ENCODE results near the gene ITGB6.
A peak's percentile ranks its signal among the peaks of the same experiment; 100 is the strongest.

The ITGB6 gene

GRCh38 chr2:160114020-160114419 lies 86.1 kb downstream of the ITGB6 start:
- no peak for DNase-seq
- TF ChIP-seq GATA1 (IDR thresholded peaks at IDR 0.05; ENCODE audit: low read depth, low read length) (no peak), POLR2A (IDR thresholded peaks at IDR 0.05; ENCODE audit: low read length) (no peak)

GRCh38 chr2:160111951-160112798 lies 87.9 kb downstream of the ITGB6 start:
- TF ChIP-seq POLR2A (IDR thresholded peaks at IDR 0.05; ENCODE audit: low read length) (no peak), GATA1 (IDR thresholded peaks at IDR 0.05; ENCODE audit: low read depth, low read length) (no peak)

GRCh38 chr2:160110674-160111239 lies 89.3 kb downstream of the ITGB6 start:
- no peak for DNase-seq
- TF ChIP-seq POLR2A (IDR thresholded peaks at IDR 0.05; ENCODE audit: low read length): no peak
- no peak for TF ChIP-seq GATA1 (IDR thresholded peaks at IDR 0.05; ENCODE audit: low read depth, low read length)

More at GRCh38 chr2:160111951-160112798, 87.9 kb downstream of the ITGB6 start:
- no peak for DNase-seq

- TF ChIP-seq GATA1 (IDR thresholded peaks at IDR 0.05; ENCODE audit: low read depth, low read length): no peak
- no peak for TF ChIP-seq POLR2A (IDR thresholded peaks at IDR 0.05; ENCODE audit: low read length)
- peak; percentile 48 to 68 for DNase-seq
Observed at GRCh38 chr2:160109939-160110673, 90.0 kb downstream of the ITGB6 start.

GRCh38 chr2:160109243-160109642 lies 90.8 kb downstream of the ITGB6 start:
- TF ChIP-seq GATA1 (IDR thresholded peaks at IDR 0.05; ENCODE audit: low read depth, low read length) (no peak), POLR2A (IDR thresholded peaks at IDR 0.05; ENCODE audit: low read length) (no peak)
- DNase-seq: no peak

GRCh38 chr2:160108646-160109045 lies 91.4 kb downstream of the ITGB6 start:
- TF ChIP-seq POLR2A (IDR thresholded peaks at IDR 0.05; ENCODE audit: low read length) (no peak), GATA1 (IDR thresholded peaks at IDR 0.05; ENCODE audit: low read depth, low read length) (no peak)
- no peak for DNase-seq

GRCh38 chr2:160105366-160105765 lies 94.7 kb downstream of the ITGB6 start:
- TF ChIP-seq POLR2A (IDR thresholded peaks at IDR 0.05; ENCODE audit: low read length) (no peak), GATA1 (IDR thresholded peaks at IDR 0.05; ENCODE audit: low read depth, low read length) (no peak)
- DNase-seq: no peak

GRCh38 chr2:160104115-160104514 lies 96.0 kb downstream of the ITGB6 start:
- TF ChIP-seq POLR2A (IDR thresholded peaks at IDR 0.05; ENCODE audit: low read length) (no peak), GATA1 (IDR thresholded peaks at IDR 0.05; ENCODE audit: low read depth, low read length) (no peak)
- no peak for DNase-seq

GRCh38 chr2:160097326-160097725 lies 102.7 kb downstream of the ITGB6 start:
- TF ChIP-seq POLR2A (IDR thresholded peaks at IDR 0.05; ENCODE audit: low read length): no peak
- TF ChIP-seq GATA1 (IDR thresholded peaks at IDR 0.05; ENCODE audit: low read depth, low read length): no peak
- no peak for DNase-seq

- TF ChIP-seq POLR2A (IDR thresholded peaks at IDR 0.05; ENCODE audit: low read length) (no peak), GATA1 (IDR thresholded peaks at IDR 0.05; ENCODE audit: low read depth, low read length) (no peak)
- DNase-seq: no peak
Observed at GRCh38 chr2:160096409-160096808, 103.7 kb downstream of the ITGB6 start.

- no peak for DNase-seq
- TF ChIP-seq POLR2A (IDR thresholded peaks at IDR 0.05; ENCODE audit: low read length) (no peak), GATA1 (IDR thresholded peaks at IDR 0.05; ENCODE audit: low read depth, low read length) (no peak)
Observed at GRCh38 chr2:160092445-160092844, 107.6 kb downstream of the ITGB6 start.

- TF ChIP-seq POLR2A (IDR thresholded peaks at IDR 0.05; ENCODE audit: low read length): no peak
- TF ChIP-seq GATA1 (IDR thresholded peaks at IDR 0.05; ENCODE audit: low read depth, low read length): no peak
- no peak for DNase-seq
Observed at GRCh38 chr2:160091381-160091780, 108.7 kb downstream of the ITGB6 start.

- DNase-seq: peak; percentile 26 to 54
Observed at GRCh38 chr2:160087854-160088745, 112.0 kb downstream of the ITGB6 start.

More at GRCh38 chr2:160087854-160088745, 112.0 kb downstream of the ITGB6 start:
- TF ChIP-seq GATA1 (IDR thresholded peaks at IDR 0.05; ENCODE audit: low read depth, low read length) (no peak), POLR2A (IDR thresholded peaks at IDR 0.05; ENCODE audit: low read length) (no peak)

All from erythroblast (primary cell).